ENCODE data around the gene CTAG1A.
"Not testable (repeated sequence)": the region's sequence is repeated elsewhere in the genome, so short reads cannot be mapped to it uniquely, and the experiment has no call there.

DNA sequence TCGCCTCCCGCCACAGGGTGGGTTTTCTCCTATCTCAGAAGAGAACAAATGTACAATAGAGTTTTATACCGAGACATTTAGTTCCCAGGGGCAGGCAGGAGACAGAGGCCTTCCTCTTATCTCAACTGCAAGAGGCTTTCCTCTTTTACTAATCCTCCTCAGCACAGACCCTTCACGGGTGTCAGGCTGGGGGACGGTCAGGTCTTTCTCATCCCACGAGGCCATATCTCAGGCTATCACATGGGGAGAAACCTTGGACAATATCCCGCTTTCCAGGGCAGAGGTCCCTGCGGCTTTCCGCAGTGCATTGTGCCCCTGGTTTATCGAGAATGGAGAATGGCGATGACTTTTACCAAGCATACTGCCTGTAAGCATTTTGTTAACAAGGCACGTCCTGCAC is 23.9 kb downstream of the CTAG1A start:
- TF ChIP-seq, protein P1, sequence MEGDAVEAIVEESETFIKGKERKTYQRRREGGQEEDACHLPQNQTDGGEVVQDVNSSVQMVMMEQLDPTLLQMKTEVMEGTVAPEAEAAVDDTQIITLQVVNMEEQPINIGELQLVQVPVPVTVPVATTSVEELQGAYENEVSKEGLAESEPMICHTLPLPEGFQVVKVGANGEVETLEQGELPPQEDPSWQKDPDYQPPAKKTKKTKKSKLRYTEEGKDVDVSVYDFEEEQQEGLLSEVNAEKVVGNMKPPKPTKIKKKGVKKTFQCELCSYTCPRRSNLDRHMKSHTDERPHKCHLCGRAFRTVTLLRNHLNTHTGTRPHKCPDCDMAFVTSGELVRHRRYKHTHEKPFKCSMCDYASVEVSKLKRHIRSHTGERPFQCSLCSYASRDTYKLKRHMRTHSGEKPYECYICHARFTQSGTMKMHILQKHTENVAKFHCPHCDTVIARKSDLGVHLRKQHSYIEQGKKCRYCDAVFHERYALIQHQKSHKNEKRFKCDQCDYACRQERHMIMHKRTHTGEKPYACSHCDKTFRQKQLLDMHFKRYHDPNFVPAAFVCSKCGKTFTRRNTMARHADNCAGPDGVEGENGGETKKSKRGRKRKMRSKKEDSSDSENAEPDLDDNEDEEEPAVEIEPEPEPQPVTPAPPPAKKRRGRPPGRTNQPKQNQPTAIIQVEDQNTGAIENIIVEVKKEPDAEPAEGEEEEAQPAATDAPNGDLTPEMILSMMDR (IDR thresholded peaks at IDR 0.05) = not testable (repeated sequence)
- not testable (repeated sequence) for TF ChIP-seq POLR2AphosphoS5 (IDR thresholded peaks at IDR 0.05)
